Fibroblast of peridontal ligament (primary cell): Measurements from ENCODE around the gene NAA38.

Source experiments
- DNase-seq: peaks from one replicate; pipeline ENCODE4 v3.0.0-alpha.2; 2010; ENCODE audit errors: extremely low read depth

Gene NAA38

GRCh38 chr17:7824021-7824924, 33.1 kb downstream of the NAA38 start:
- DNase-seq, result no peak

- DNase-seq, result no peak
Measured at GRCh38 chr17:7823581-7824001, 33.8 kb downstream of the NAA38 start.

DNA sequence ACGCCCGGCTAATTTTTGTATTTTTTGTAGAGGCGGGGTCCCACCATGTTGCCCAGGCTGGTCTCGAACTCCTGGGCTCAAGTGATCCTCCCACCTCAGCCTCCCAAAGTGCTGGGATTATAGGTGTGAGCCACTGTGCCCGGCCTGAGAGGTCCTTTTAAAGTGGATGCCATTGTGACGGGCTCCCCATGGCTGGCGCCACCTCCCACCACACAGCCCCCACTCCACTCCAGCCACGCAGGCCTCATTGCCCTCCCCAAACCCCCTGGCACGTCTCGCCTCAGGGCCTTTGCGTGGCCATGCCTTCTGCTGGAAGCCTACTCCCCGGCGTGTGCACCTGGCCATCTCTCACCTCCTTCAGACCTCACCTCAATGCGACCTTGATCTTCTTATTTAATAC, 35.2 kb downstream of the NAA38 start:
- no peak for DNase-seq

DNA sequence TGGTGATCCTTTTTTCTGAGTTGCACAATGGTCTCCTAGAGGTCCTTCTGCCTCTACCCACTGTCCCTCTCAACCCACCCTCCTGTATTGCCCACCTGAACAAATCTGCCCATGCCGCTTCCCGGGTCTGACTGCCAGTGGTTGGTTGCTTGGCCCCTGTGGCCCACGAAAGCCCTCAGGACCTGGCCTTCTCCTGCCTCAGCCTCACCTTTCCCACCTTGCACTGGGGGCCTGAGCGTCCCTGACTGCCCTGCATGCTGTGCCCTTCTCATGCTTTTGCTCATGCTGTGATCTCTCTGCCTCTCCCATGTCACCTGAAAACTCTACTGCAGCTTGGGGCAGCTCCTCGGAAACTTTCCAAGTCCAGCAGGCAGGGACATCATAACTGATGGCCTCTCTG, 37.1 kb downstream of the NAA38 start:
- no peak for DNase-seq

DNA sequence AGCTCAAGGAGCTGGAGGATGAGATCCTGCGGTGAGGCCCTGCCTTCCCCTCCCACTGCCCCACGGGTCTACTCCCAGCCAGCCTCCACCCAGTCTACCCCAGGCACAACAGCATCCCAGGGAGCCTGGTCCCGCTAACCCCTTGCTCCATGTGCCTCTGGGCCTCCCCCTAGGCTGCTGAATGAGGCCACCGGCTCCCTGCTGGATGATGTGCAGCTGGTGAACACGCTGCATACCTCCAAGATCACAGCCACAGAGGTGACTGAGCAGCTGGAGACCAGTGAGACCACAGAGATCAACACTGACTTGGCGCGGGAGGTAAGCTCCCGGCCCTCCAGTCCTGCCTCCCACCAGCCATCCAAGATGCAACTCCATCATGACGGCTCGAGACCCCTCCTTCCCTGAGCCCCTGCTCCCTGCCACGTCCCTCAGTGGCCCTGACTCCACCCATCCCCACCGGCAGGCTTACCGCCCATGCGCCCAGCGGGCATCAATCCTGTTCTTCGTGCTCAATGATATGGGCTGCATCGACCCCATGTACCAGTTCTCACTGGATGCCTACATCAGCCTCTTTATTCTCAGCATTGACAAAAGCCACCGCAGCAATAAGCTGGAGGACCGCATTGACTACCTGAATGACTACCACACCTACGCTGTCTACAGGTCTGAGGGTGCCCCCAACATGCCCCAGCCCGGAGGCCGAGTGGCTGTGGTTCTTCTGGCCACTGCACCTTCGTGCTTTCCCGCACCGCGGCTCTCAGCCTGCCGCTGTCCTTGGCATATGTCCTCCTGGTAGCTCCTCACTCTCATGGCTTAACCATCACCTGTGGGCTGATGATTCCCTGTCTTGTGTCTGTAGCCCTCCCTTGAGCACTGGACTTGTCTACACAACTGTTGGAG, 38.4 kb downstream of the NAA38 start:
- DNase-seq, result no peak

DNA sequence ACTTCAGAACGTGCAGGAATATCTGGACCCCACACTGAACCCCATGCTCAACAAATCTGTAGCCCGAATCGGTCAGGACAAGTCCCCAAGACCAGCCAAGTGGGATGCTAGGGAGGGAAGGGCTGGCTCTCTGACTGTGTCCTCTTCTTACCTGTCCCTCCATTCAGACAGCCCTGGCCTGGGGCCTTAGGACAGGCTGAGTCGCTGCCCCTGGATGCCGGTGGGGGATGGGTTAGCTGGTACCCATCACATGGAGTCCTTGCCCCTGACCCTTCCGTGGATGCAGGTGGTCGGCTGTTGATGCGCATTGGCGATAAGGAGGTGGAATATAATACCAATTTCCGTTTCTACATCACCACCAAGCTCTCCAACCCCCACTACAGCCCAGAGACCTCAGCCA, 39.3 kb downstream of the NAA38 start:
- no peak for DNase-seq

DNA sequence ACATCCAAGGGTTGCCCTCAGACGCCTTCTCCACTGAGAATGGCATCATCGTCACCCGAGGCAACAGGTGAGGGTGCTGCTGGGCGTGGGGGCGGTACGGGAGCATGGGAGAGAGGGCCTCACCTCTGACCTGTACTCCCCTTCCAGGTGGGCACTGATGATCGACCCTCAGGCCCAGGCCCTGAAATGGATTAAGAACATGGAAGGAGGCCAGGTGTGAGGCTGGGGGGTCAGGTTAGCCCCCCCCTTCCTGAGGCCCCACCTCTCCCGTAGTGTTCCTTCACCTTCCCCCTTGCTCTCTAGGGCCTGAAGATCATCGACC, 39.8 kb downstream of the NAA38 start:
- DNase-seq, result no peak

DNA sequence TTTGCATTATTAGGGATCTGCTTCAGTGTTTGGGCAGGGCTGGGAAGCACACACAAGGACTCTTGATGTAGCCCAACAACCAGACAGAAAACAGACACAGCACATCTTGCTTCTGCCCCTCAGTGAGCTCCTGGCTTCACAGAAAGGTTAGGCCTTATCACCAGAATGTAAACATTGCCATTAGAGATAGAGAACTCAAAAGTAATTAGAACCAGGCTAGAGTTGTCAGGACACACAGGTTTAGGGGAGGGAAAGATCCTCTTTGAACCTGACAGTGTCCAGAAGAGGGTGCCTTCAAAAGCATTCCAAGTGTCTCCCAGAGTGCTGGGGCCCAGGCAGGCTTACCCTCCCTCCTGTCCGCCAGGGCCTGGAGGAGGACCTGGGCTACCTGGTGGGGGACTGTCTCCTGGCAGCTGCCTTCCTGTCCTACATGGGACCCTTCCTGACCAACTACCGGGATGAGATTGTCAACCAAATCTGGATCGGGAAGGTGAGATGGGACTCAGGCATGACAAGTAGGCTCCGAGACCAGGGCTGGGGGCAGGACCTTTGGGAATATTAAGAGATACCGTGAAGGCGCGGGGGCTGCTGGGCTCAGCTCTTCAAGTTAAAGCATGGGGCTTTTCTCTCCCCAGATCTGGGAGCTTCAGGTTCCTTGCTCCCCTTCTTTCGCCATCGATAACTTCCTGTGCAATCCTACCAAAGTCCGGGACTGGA, 40.3 kb downstream of the NAA38 start:
- no peak for DNase-seq

DNA sequence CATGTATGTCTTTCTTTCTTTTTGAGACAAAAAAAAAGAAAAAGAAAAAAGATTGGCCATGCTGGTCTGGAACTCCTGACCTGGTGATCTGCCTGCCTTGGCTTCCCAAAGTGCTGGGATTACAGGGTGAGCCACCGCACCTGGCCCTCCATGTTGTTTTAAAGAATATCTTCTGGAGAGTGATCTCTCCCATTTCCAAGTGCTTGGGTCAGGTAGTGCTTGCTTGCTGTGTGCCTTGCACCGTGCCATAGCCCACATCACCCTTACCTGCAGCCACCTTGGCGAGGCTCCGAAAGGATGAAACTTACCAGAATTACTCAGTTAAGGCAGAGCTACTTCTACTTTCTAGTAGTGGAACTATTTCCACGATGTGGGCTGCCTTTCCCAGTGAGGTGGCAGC, 42.4 kb downstream of the NAA38 start:
- no peak for DNase-seq

GRCh38 chr17:7811251-7811650, 46.1 kb downstream of the NAA38 start:
- no peak for DNase-seq

DNA sequence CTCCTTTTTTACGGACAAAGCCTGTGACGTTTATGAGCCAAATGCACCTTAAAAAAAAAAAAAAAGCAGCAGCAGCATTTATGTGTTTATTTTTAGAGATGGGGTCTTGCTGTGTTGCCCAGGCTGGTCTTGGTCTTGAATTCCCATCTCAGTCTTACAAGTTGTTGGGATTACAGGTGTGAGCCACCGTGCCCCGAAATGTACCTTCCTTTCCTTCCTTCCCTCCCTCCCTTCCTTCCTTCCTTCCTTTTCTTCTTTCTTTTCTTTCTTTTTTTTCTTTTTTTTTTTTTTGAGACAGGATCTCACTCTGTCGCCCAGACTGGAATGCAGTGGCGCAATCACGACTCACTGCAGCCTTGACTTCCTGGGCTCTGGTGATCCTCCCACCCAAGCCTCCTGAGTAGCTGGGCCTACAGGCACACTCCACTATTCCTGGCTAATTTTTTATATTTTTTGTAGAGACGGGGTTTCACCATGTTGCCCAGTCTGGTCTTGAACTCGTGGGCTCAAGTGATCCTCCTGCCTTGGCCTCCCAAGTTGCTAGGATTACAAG, 47.5 kb downstream of the NAA38 start:
- peak; percentile 9 for DNase-seq

- no peak for DNase-seq
Measured at GRCh38 chr17:7809086-7809790, 48.1 kb downstream of the NAA38 start.

- DNase-seq, result no peak
Measured at GRCh38 chr17:7807206-7807605, 50.2 kb downstream of the NAA38 start.
